ENCODE data around the gene GPR39. TPM values are rescaled to one million over a fixed set of nuclear protein-coding genes. Genes with fewer than 3 reads are reported as not detected.

The GPR39 gene
- total and polyA plus RNA-seq, 2 donors (not counting 3 experiments of a cell fraction or from before 2014, with no cell fraction given) = 0.03 to 0.20 TPM

DNA sequence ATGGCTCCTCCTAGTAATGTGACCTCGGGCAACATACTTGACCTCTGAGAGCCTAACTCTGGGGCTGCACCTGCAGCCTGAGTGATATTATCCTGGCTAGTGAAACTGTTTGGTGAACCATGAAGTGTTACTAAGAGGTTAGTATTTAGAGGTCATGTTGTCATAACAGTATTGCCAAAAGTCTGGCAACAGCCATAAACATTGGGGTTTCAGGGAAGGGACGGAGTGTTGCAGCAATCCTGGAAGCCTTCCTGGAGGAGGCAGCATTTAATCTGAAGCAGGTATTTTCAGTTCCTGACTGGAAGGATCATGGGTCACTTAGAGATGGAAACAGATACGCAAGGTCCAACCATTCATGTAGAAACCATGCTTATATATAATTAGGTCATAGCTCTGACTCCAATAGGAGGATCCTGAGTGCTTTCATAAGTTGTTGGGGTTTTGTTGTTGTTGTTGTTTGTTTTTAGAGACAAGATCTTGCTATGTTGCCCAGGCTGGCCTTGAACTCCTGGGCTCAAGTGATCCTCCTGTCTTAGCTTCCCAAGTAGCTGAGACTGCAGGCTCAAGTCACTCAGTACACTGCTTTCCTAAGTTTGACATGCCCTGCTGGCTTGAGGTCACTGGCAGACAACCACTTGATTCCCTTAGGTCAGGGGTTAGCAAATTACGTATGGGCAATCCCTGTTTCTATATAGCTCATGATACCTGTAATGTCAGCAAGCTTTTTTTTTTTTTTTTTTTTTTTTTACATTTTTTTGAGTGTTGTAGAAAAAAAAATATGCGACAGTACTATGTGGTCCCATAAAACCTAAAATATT, 21.5 kb downstream of the GPR39 start:
- no peaks in the 10 kb centered on the region for H3K9me1 ChIP-seq (replicated peaks; ENCODE audit: control insufficient read depth, extremely low read depth, insufficient read depth, low read length)
- H4K20me1 ChIP-seq (replicated peaks; ENCODE audit: control insufficient read depth, extremely low read depth, insufficient read depth, low read length) = no peaks in the 10 kb centered on the region
- H2AFZ ChIP-seq (ENCODE audit: low read depth, low read length) = no peak overlapping the region
- no peak overlapping the region for H3K4me2 ChIP-seq (ENCODE audit: insufficient read depth, low read length)
- H3K27me3 ChIP-seq (ENCODE audit: control insufficient read depth in 2 of 2, insufficient read depth in 2 of 2, low read length in 2 of 2) = no peaks in the 10 kb centered on the region
- H3K4me3 ChIP-seq (replicated peaks in 1 of 3; ENCODE audit: insufficient read depth in 1 of 3, low read depth in 1 of 3, low read length in 3 of 3) = no peak overlapping the region
- H3K9ac ChIP-seq (replicated peaks; ENCODE audit: extremely low read depth, insufficient read depth, low read length) = no peak overlapping the region
- no peaks in the 10 kb centered on the region for H3K79me2 ChIP-seq (ENCODE audit: control insufficient read depth, insufficient read depth, low read length)
- dilution Hi-C loops (cut with MboI; ENCODE audit: extremely low pct_ligation_motif_present, low sequenced_read_pairs) (no loop called here), intact Hi-C loops (cut with micrococcal nuclease) (no loop called here)
- BruUV-seq (replicated peaks) = no TSS peak
- CTCF ChIA-PET = interaction anchor here (1.1 to 2.3 kb wide), 4 partner anchors 11 to 89 kb away, joined by 3 to 15 read pairs (median 4); no protein-coding TSS in a partner anchor
- FAIRE-seq = no peak
- TF ChIP-seq, protein P1, sequence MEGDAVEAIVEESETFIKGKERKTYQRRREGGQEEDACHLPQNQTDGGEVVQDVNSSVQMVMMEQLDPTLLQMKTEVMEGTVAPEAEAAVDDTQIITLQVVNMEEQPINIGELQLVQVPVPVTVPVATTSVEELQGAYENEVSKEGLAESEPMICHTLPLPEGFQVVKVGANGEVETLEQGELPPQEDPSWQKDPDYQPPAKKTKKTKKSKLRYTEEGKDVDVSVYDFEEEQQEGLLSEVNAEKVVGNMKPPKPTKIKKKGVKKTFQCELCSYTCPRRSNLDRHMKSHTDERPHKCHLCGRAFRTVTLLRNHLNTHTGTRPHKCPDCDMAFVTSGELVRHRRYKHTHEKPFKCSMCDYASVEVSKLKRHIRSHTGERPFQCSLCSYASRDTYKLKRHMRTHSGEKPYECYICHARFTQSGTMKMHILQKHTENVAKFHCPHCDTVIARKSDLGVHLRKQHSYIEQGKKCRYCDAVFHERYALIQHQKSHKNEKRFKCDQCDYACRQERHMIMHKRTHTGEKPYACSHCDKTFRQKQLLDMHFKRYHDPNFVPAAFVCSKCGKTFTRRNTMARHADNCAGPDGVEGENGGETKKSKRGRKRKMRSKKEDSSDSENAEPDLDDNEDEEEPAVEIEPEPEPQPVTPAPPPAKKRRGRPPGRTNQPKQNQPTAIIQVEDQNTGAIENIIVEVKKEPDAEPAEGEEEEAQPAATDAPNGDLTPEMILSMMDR (IDR thresholded peaks at IDR 0.05; ENCODE audit: extremely low read depth in 1 of 2, insufficient read depth in 1 of 2, low read depth in 1 of 2, low read length in 2 of 2) = no peak
- TF ChIP-seq, protein P2, sequence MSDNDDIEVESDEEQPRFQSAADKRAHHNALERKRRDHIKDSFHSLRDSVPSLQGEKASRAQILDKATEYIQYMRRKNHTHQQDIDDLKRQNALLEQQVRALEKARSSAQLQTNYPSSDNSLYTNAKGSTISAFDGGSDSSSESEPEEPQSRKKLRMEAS (IDR thresholded peaks at IDR 0.05; ENCODE audit: insufficient read depth, insufficient read length) = no peak
- no peak for DNase-seq (ENCODE audit: low read depth, low spot score)
- POLR2A ChIA-PET = interaction anchor here (0.6 kb wide), 1 partner anchor 1377 kb away, joined by 3 read pairs; no protein-coding TSS in a partner anchor
- H3K27ac ChIP-seq (ENCODE audit: insufficient read depth, low read depth, low read length) = no peak overlapping the region
- peaks cover 6% of the 10 kb centered on the region for H3K4me1 ChIP-seq (ENCODE audit: control insufficient read depth, extremely low read depth, insufficient read depth, low read length)
- H3K9me3 ChIP-seq (replicated peaks; ENCODE audit: control insufficient read depth, insufficient read depth, low read length) = no peaks in the 10 kb centered on the region
- H3K36me3 ChIP-seq (ENCODE audit: control insufficient read depth in 2 of 2, extremely low read depth in 1 of 2, insufficient read depth in 2 of 2, low read length in 2 of 2) = no peaks in the 10 kb centered on the region

GRCh38 chr2:132438691-132439090, 22.1 kb downstream of the GPR39 start:
- DNase-seq (ENCODE audit: low read depth, low spot score) = peak; percentile 71
- dilution Hi-C loops (cut with MboI; ENCODE audit: extremely low pct_ligation_motif_present, low sequenced_read_pairs) (no loop called here), intact Hi-C loops (cut with micrococcal nuclease) (no loop called here)
- H3K9me3 ChIP-seq (replicated peaks; ENCODE audit: control insufficient read depth, insufficient read depth, low read length) = no peaks in the 10 kb centered on the region
- H4K20me1 ChIP-seq (replicated peaks; ENCODE audit: control insufficient read depth, extremely low read depth, insufficient read depth, low read length) = no peaks in the 10 kb centered on the region
- H3K27me3 ChIP-seq (ENCODE audit: control insufficient read depth in 2 of 2, insufficient read depth in 2 of 2, low read length in 2 of 2) = no peaks in the 10 kb centered on the region
- POLR2A ChIA-PET = no interaction called here
- CTCF ChIA-PET = interaction anchor here (1.1 to 2.3 kb wide), 3 partner anchors 10 to 90 kb away, joined by 3 to 15 read pairs (median 3); no protein-coding TSS in a partner anchor
- no peaks in the 10 kb centered on the region for H3K79me2 ChIP-seq (ENCODE audit: control insufficient read depth, insufficient read depth, low read length)
- BruUV-seq (replicated peaks) = no TSS peak
- peak; percentile 66 for FAIRE-seq
- H3K9ac ChIP-seq (replicated peaks; ENCODE audit: extremely low read depth, insufficient read depth, low read length) = no peak overlapping the region
- H3K36me3 ChIP-seq (ENCODE audit: control insufficient read depth in 2 of 2, extremely low read depth in 1 of 2, insufficient read depth in 2 of 2, low read length in 2 of 2) = no peaks in the 10 kb centered on the region
- no peak overlapping the region for H3K4me3 ChIP-seq (replicated peaks in 1 of 3; ENCODE audit: insufficient read depth in 1 of 3, low read depth in 1 of 3, low read length in 3 of 3)
- H3K4me1 ChIP-seq (ENCODE audit: control insufficient read depth, extremely low read depth, insufficient read depth, low read length) = peaks cover 6% of the 10 kb centered on the region
- peak overlapping the region; percentile 1 for H3K4me2 ChIP-seq (ENCODE audit: insufficient read depth, low read length)
- peak overlapping the region; percentile 33 for H3K27ac ChIP-seq (ENCODE audit: insufficient read depth, low read depth, low read length)
- no peaks in the 10 kb centered on the region for H3K9me1 ChIP-seq (replicated peaks; ENCODE audit: control insufficient read depth, extremely low read depth, insufficient read depth, low read length)
- H2AFZ ChIP-seq (ENCODE audit: low read depth, low read length) = no peak overlapping the region
- TF ChIP-seq JUN (IDR thresholded peaks at IDR 0.05; ENCODE audit: borderline replicate concordance, insufficient read depth, insufficient read length, low read depth) = peak; percentile 57
- TF ChIP-seq MYC (IDR thresholded peaks at IDR 0.05; ENCODE audit: low read depth, low read length) = no peak
- peak; percentile 92 for TF ChIP-seq FOS (IDR thresholded peaks at IDR 0.05; ENCODE audit: borderline replicate concordance, insufficient read depth, low read length)
